Activated CD8-positive, alpha-beta memory T cell treated with anti-CD3 and anti-CD28 coated beads, Interleukin-2, amount 50 U/mL, for 1 hour (primary cell): Measurements from ENCODE around the gene CAPN10.

Source experiments
- DNase-seq: peaks from one replicate; pipeline ENCODE4 v3.0.0-alpha.2; 2020; ENCODE audit errors: extremely low read depth

CAPN10 gene

DNA sequence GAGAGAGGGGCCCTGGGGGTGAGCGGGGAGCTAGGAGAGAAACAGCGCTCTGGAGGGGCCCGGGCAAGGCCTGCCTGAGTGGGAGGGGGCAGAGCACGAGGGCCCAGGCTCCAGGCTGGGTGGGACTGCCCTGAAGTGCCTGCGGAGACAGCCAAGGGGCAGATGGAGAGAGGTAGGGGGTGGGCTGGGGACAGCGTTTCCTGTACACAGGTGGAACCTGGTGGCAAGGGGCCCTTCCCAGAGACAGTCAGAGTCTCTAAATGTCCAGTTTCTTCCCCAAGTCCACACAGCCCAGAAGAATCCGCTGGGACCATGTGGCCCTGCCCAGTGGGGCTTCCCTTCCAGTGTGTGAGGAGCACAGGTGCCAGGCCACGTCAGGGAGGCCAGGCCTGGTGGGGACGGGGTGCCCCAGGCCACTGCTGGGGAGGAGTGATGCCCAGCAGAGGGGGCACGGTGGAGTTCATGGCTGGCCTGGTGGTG is 37.0 kb downstream of the CAPN10 start:
- DNase-seq: no peak

DNA sequence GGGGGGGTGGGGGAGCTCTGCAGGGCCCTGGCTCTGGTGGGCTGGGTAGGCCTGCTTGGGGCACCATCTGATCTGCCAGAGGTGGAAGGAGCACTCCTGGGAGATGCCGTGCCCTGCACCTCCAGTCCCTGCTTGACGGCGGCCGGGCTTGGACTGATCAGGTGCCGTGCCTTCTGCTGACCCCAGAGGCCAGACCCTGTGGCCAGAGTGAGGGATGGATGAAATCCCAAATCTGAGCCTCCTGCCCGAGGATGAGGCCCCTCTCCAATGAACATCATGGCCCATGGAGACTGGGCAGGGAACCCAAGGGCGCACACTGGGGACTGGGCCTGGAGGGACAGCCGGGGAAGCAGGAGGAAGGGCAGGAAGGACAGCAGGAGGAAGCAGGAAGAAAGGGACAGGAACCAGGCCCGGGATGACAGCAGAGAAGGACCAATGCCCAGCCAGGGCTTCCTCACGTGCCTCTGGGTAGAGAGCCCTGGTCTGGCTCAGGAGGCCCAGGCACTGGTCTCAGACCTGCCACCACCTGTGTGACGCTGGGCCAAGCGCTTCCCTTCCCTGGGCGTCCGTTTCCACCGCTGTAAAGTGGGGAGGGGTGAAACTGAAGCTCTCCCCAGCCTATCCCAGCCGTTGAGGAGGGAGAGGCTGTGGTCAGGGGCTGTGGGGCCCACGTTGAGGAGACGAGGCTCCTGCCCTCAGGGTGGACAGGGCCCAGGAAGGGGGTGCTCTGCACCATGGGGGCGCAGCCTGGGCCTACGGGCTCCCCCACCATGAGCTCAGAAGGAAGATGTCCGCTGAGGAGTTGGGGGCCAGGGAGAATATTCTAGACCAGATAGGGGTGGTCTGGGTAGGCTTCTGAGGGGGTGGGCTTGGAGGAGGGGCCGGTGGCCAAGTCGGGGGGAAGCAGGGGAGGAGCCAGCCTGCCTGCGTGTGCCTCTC is 37.7 kb downstream of the CAPN10 start:
- no peak for DNase-seq

DNA sequence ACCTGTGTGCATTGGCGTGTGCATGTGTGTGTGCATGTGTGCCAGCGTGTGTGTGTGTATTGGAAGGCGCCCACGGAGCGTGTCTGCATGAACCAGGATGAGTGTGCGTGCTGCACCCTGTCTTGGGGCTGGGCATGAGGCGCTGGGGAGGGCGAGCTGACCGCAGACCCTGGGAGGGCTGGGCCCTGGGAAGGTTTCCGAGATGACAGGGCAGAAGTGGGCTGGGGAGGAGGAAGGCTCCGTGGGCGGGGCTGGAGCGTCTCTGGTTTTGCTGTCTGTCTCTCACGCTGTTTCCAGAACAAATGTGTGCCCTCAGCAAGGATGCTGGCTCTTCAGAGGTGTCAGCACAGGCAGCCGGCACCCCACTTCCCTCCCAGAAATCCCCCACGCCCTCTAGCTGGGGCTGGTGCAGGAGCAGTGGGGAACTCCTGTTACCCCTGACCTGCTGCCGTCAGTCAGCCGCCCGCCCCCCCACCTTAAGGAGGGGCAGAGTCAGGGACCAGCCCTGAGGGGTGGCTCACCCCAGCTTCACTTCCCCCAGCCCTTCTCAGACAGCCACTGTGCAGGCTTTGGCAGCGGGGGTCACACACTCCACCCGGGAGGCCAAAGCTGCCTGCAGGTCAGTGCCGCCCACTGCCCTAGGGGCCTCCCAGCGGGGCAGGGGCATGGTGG is 38.6 kb downstream of the CAPN10 start, which contains the start of gene GPR35:
Gene GPR35, plus strand, starts transcription at position 531 of the 672 bp plus-strand sequence. CDS start 4,473 bp downstream, outside the sequence.
- peak; percentile 82 for DNase-seq

DNA sequence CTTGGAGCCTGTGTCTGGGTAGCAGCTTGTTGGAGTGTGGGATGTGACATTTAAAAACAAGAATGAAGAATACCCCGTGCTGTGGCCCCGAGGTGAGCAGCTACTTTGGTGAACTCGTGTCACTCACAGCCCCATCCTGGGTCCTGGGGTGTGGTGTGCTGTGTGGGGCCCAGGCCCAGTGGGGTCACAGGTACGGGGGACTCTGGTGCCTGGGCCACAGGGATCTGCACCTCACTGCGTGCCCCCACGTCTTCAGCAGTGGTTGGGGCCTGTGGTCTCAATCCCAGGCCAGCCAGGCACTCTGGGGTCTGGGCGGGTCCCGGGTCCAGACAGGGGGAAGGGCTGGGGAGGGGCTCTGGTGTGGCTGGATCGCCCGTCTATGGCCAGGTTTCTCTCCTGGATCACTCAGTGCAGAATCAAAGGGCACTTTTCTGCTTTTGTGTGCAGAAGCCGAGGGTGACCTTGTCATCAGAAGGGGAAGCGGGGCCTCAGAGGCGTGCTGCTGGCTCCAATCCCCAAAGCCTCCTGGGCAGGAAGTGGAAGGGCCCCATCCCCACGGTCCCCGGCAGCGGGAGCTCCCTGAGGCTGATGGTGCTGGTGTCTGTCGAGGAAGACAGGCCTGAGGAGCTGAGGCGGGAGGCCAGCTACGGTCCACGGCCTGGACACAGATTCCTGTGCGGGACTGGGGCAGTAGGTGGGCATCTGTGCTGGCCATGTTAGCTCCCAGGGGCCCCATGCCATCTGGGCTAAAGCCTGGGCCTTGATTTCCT is 40.2 kb downstream of the CAPN10 start:
- DNase-seq: no peak

DNA sequence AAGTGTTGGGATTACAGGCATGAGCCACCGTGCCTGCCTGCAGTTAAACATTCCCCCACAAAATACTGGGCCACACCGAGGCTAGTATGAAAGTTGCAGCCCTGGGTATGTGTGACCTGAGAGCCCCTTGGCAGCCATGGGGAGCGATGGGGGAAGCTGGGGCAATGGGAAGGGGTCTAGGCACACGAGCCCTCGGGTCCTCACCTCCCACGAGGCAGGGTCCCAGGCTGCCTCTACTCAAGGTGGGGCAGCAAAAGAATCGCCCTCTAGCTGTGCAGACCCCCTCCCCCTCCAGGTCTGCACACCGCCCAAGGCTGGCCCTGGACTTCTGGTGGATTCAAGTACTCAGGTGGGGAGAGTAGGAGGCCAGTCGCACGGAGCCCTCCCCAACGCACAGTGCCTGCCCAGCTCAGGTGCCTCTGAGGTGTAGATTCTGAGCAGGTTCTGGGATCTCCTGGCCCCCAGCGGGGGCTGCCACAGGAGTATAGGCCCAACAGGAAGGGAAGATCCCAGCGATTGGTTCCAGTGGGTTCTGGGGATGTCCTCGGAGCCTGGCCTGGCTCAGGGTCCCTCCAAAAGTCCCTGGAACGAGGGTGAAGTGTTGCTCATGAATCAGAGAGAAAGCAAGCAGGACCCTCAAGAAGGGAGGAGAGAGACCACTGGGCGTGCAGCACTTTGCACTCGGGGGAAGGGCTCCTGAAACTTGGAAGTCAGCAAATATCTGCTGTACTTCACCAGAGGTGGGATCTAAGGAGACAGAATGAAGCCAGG is 41.4 kb downstream of the CAPN10 start:
- DNase-seq: no peak

DNA sequence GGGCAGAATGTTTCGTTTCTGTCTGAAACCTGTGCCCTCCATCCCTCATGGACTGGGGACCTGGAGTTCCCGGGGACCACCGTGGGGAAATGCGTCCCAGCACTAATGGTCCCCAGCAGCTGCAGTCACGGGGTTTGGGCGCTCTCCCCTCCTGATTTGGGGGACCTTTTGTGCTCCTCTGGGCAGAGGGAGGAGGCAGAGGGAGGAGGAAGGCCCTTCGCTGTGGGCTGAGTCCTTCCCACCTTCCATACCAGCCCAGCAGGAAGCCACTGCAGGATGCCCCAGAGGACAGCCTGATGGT is 41.9 kb downstream of the CAPN10 start:
- DNase-seq: no peak

DNA sequence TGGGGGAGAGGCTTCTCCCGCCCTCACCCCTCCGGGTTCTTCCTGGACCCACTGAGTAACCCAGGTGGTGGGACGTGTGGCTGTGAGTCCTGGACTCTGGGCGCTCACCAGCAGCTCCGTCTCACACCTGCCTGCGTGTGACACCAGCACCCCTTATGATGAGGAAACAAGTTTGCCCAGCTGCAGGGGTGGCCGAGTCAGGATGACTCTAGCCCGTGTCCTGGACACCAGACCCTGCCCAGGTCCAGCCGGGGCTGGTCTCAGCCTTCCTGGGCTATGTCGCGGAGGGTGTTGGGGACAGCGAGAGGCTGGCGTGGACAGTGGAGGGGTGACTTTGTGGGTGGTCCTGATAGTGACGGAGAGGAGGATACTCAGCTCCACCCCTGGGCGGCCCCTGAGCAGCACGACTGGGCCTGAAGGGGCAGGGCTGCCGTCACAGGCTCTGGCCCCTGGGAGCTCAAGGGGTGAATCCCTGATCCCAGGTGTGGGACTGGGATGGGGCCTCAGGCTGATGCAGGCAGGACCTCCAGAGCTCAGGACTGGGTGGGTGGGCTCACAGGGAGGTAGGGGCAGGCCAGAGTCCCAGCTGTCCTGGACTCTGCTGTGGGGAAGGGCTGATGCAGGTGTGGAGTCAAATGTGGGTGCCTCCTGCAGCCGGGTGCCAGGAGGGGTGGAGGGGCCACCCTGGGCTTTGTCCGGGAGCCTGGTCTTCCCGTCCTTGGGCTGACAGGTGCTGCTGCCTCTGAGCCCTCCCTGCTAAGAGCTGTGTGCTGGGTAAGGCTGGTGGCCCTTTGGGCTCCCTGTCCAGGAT is 42.5 kb downstream of the CAPN10 start:
- no peak for DNase-seq

DNA sequence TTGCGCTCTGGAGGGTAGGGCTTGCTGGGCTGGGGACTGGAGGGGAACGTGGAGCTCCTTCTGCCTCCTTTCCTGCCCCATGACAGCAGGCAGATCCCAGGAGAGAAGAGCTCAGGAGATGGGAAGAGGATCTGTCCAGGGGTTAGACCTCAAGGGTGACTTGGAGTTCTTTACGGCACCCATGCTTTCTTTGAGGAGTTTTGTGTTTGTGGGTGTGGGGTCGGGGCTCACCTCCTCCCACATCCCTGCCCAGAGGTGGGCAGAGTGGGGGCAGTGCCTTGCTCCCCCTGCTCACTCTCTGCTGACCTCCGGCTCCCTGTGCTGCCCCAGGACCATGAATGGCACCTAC is 43.1 kb downstream of the CAPN10 start:
- DNase-seq: no peak

DNA sequence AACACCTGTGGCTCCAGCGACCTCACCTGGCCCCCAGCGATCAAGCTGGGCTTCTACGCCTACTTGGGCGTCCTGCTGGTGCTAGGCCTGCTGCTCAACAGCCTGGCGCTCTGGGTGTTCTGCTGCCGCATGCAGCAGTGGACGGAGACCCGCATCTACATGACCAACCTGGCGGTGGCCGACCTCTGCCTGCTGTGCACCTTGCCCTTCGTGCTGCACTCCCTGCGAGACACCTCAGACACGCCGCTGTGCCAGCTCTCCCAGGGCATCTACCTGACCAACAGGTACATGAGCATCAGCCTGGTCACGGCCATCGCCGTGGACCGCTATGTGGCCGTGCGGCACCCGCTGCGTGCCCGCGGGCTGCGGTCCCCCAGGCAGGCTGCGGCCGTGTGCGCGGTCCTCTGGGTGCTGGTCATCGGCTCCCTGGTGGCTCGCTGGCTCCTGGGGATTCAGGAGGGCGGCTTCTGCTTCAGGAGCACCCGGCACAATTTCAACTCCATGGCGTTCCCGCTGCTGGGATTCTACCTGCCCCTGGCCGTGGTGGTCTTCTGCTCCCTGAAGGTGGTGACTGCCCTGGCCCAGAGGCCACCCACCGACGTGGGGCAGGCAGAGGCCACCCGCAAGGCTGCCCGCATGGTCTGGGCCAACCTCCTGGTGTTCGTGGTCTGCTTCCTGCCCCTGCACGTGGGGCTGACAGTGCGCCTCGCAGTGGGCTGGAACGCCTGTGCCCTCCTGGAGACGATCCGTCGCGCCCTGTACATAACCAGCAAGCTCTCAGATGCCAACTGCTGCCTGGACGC is 43.6 kb downstream of the CAPN10 start:
- DNase-seq: no peak

DNA sequence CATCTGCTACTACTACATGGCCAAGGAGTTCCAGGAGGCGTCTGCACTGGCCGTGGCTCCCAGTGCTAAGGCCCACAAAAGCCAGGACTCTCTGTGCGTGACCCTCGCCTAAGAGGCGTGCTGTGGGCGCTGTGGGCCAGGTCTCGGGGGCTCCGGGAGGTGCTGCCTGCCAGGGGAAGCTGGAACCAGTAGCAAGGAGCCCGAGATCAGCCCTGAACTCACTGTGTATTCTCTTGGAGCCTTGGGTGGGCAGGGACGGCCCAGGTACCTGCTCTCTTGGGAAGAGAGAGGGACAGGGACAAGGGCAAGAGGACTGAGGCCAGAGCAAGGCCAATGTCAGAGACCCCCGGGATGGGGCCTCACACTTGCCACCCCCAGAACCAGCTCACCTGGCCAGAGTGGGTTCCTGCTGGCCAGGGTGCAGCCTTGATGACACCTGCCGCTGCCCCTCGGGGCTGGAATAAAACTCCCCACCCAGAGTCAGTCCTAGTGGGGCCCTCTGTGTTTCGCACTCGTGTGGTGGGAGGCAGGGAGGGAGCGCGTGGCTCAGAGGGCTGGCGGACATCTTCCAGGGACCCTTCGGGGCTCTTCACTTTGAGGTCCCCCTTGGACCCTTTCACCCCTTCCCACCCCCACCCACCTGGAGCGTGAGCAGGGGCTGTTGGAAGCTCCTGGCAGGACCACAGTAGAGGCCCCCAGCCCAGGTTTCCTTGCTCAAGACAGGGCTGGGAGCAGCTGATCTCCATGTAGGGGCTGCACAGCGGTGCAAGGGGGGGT is 44.4 kb downstream of the CAPN10 start:
- no peak for DNase-seq

DNA sequence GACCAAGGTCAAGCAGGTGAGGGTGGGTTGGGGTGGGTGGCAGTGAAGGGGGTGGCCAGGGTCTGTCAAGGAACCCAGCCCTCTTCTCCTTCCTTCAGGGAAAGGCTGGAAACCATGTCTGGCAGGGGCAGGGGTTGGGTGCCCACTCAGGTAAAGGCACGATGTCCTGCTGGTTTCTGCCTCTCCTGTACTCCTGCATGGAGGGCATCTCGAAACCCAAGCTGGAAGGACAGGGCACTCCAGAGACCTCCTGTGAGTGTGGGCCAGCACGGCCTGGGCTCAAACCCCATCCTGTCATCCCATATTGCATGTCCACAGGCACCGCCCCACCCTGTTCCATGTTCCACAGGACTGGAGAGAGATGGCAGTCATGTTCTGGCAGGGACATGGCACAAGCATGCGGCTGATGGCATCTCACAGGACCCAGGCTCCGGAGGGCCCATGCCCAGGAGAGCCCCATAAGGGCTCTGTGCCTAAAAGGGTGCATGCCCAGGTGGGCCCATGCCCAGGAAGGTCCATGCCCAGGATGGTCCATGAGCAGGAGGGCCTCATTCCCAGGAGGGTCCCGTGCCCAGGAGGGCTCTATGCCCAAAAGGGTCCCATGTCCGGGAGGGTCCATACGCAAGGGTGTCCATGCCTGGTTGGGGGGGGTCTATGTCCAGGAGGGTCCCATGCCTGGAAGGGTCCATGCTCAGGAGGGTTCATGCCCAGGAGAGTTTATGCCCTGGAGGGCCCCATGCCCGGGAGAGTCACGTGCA is 45.2 kb downstream of the CAPN10 start:
- no peak for DNase-seq

DNA sequence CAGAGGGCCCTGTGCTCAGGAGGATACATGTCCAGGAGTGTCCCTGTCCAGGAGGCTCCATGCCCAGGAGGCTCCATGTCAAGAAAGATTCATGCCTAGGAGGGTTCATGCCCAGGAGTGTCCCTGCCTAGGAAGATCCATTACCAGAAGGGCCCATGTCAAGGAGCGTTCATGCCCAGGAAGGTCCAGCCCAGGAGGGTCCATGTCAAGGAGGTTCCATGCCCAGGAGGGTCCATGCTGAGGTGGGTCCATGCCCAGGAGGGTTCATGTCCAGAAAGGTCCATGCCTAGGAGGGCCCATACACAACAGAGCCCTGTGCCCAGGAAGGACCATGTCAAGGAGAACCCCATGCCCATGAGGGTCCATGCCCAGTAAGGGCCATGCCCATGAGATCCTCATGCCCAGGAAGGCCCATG is 45.8 kb downstream of the CAPN10 start:
- no peak for DNase-seq

DNA sequence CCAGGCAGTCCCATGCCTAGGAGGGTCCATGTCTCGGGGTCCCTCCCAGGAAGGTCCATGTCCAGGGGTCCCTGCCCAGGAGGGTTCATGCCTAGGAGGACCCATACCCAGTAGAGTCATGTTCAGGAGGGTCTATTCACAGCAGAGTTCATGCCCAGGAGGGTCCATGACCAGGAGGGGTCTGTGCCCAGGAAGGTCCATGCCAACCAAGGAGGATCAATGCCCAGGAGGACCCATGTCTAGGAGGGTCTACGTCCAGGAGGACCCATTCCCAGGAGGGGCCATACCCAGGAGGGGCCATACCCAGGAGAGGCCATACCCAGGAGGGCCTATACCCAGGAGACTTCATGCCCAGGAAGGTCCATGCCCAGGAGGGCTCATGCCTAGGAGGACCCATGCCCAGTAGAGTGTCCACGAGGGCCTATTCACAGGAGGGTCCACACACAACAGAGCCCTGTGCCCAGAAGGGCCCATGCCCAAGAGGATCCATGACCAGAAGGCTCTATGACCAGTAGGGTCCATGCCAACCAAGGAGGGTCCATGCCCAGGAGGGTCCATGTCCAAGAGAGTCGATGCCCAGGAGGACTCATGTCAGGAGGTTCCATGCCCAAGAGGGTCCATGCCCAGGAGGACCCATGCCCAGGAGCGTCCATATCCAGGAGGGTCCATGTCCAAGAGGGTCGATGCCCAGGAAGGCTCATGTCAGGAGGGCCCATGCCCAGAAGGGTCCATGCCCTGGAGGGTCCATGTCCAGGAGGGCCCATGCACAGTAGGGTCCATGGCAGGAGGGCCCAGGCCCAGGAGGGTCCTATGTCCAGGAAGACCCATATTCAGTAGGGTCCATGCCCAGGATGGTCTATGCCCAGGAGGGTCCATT is 48.8 kb downstream of the CAPN10 start:
- DNase-seq: no peak

DNA sequence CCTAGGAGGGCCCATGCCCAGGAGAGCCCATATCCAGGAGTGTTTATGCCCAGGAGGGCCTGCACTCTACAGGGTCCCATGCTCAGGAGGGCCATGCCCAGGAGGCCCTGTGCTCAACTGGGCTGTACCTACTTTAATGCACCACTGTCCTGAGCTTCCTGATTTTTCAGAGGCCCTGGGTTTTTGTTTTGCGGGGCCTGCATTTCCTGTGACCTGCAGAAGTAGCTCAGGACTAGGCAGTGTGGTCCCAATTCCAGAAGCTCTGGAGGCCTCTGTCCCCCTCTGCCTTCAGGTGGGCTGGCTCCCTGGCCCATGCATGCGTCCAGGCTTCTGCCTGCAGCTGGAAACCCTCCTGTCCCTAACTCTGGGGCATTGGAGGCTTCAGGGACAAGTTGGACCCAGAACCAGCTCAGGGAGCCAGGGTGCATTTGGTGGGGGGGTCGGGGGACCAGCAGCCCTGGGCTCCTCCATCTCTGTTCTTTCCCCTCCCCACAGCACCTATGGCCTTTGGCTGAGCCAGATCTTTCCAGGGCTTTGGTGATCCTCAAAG is 49.5 kb downstream of the CAPN10 start:
- DNase-seq: no peak

DNA sequence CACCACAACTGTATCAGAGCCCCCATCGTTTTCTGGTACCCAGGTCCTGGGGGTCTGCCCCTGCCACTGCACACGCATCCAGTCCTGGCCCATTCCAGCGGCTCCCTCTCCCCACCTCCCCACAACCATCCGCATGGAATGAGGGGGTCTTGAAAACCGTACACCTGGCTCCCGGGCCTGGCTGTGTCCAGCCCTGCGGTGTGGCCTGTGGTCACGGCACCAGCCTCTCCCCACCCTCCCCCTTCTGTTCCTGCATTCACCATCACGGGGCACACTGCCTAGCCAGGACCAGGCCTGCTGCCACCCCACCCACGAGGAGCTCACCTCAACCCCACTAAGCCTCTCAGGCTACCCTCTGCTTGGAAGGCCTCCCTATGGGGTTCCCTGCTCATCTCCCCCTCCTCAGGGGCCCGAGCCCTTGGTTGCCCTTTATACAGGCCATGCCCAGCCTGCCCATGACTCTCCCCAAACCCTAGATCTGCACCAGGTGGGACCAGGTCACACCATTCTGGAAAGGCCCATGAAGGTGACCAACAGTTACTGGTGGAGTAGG is 50.1 kb downstream of the CAPN10 start:
- no peak for DNase-seq

DNA sequence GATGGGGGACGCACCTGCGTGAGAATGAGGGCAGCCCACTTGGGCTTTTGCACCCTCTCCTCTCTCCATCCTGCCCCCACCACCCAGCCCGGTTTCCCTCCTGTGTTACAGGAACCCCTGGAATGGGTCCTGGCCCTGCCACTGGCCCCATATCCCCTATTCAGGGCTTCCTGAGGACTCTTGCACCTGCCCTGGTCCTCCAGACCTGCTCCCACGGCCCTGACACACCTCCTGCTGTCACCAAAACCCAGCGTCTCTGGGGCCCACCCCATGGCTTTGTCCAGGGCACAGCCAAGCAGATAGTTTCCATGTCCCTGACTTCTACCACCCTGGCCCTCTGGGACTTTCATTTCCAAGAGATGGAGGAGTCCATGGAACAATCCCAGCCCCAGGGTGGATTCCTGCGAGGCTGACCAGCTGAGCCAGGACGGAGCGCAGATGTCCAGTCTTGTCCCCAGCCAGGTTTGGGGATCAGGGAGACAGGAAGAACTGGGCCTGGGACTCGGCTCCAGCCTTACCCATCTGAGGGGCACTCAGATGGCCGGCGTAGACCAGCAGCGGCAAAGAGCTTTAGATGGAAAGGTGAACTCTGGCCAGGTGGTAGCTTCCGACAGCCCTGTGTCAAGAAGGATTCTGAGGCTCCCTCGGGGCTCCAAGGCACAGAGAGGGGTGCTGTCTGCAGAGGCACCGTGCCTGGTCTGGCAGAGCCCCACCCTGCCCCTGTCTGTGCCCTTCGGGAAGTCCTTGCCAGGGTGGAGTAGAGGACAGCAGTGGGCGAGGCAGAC is 50.8 kb downstream of the CAPN10 start:
- DNase-seq: no peak
